Measurements from ENCODE around the gene VOPP1.

VOPP1 gene

GRCh38 chr7:55527307-55527706 lies 45.0 kb downstream of the VOPP1 start:
- H3K9ac ChIP-seq (ENCODE audit: low read length), result no peak overlapping the region
- no peaks in the 10 kb centered on the region for H3K9me2 ChIP-seq (replicated peaks; ENCODE audit: insufficient read depth, low read length)
- TF ChIP-seq EZH2phosphoT487 (conservative IDR thresholded peaks at IDR 0.05; ENCODE audit: low read length) (no peak), CTCF (IDR thresholded peaks at IDR 0.05; ENCODE audit: insufficient read depth, low read length, poor library complexity, severe bottlenecking) (no peak)
- H3F3A ChIP-seq (ENCODE audit: insufficient read depth), result peaks cover 7% of the 10 kb centered on the region
- no peaks in the 10 kb centered on the region for H3K9me3 ChIP-seq (ENCODE audit: insufficient read depth, low read length)
- no peaks in the 10 kb centered on the region for H3K27me3 ChIP-seq (ENCODE audit: low read length)
- H2AFZ ChIP-seq (ENCODE audit: low read depth, low read length, severe bottlenecking), result no peak overlapping the region
- H3K4me3 ChIP-seq (ENCODE audit: insufficient read depth, low read length, poor library complexity, severe bottlenecking), result no peak overlapping the region
- peaks cover 32% of the 10 kb centered on the region for H4K20me1 ChIP-seq (ENCODE audit: low read depth, low read length)
- H3K36me3 ChIP-seq (ENCODE audit: low read length), result no peaks in the 10 kb centered on the region
- H3K4me2 ChIP-seq (ENCODE audit: low read depth, low read length, poor library complexity, severe bottlenecking), result peak overlapping the region; percentile 22
- peaks cover 93% of the 10 kb centered on the region for H3K79me2 ChIP-seq (ENCODE audit: insufficient read depth, low read length)
- no peak overlapping the region for H3K27ac ChIP-seq (ENCODE audit: low read depth, low read length)

DNA sequence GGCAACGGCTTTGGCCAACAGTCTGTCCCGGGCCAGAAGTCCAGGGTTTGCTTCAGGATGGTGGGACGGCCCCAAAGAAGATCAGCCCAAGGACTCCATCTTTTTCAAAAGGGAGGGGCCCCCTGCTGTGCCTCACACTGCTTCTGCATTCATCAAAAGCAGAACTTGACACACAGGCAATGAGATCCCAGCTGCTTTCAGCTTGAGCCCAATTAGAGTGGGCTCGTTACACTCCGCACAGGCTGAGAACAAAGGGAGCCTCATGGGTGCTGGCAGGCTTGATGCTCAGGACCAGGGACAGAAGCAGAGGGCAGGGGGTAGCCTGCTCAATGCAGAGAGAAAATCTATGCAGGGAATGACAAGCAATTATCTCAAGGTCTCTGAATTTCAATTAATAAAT lies 45.5 kb downstream of the VOPP1 start:
- H3F3A ChIP-seq (ENCODE audit: insufficient read depth), result peaks cover 2% of the 10 kb centered on the region
- H4K20me1 ChIP-seq (ENCODE audit: low read depth, low read length), result peaks cover 35% of the 10 kb centered on the region
- no peak overlapping the region for H2AFZ ChIP-seq (ENCODE audit: low read depth, low read length, severe bottlenecking)
- no peaks in the 10 kb centered on the region for H3K27me3 ChIP-seq (ENCODE audit: low read length)
- H3K79me2 ChIP-seq (ENCODE audit: insufficient read depth, low read length), result peaks cover 96% of the 10 kb centered on the region
- no peak overlapping the region for H3K9ac ChIP-seq (ENCODE audit: low read length)
- peak overlapping the region; percentile 22 for H3K4me2 ChIP-seq (ENCODE audit: low read depth, low read length, poor library complexity, severe bottlenecking)
- H3K4me3 ChIP-seq (ENCODE audit: insufficient read depth, low read length, poor library complexity, severe bottlenecking), result no peak overlapping the region
- TF ChIP-seq EZH2phosphoT487 (conservative IDR thresholded peaks at IDR 0.05; ENCODE audit: low read length), result no peak
- no peak for TF ChIP-seq CTCF (IDR thresholded peaks at IDR 0.05; ENCODE audit: insufficient read depth, low read length, poor library complexity, severe bottlenecking)
- no peaks in the 10 kb centered on the region for H3K9me3 ChIP-seq (ENCODE audit: insufficient read depth, low read length)
- no peaks in the 10 kb centered on the region for H3K36me3 ChIP-seq (ENCODE audit: low read length)
- H3K9me2 ChIP-seq (replicated peaks; ENCODE audit: insufficient read depth, low read length), result no peaks in the 10 kb centered on the region
- no peak overlapping the region for H3K27ac ChIP-seq (ENCODE audit: low read depth, low read length)

- Histone ChIP-seq H3K79me2 (ENCODE audit: insufficient read depth, low read length) (peaks cover 97% of the 10 kb centered on the region), H3K9ac (ENCODE audit: low read length) (no peak overlapping the region), H3F3A (ENCODE audit: insufficient read depth) (no peaks in the 10 kb centered on the region), H2AFZ (ENCODE audit: low read depth, low read length, severe bottlenecking) (no peak overlapping the region), H3K27ac (ENCODE audit: low read depth, low read length) (no peak overlapping the region), H3K4me2 (ENCODE audit: low read depth, low read length, poor library complexity, severe bottlenecking) (no peak overlapping the region), H3K9me3 (ENCODE audit: insufficient read depth, low read length) (no peaks in the 10 kb centered on the region), H3K4me3 (ENCODE audit: insufficient read depth, low read length, poor library complexity, severe bottlenecking) (no peak overlapping the region), H3K27me3 (ENCODE audit: low read length) (no peaks in the 10 kb centered on the region), H3K36me3 (ENCODE audit: low read length) (no peaks in the 10 kb centered on the region), H4K20me1 (ENCODE audit: low read depth, low read length) (peaks cover 32% of the 10 kb centered on the region), H3K9me2 (replicated peaks; ENCODE audit: insufficient read depth, low read length) (no peaks in the 10 kb centered on the region)
- no peak for TF ChIP-seq CTCF (IDR thresholded peaks at IDR 0.05; ENCODE audit: insufficient read depth, low read length, poor library complexity, severe bottlenecking)
- TF ChIP-seq EZH2phosphoT487 (conservative IDR thresholded peaks at IDR 0.05; ENCODE audit: low read length), result no peak
Measured at GRCh38 chr7:55526329-55526728, 46.0 kb downstream of the VOPP1 start.
